ENCODE measurements around the gene ERMARD. TPM values are rescaled to one million over a fixed set of nuclear protein-coding genes. Genes with fewer than 3 reads are reported as not detected.

ERMARD gene
- total RNA-seq = 30.3 and 33.4 TPM in 2 replicates
- long read RNA-seq, transcript ERMARD-203 (18 exons, 2,141 nt) = major isoform, 18 of 47 reads
- long read RNA-seq, partial matches to known transcripts = 2 of 47 reads
- long read RNA-seq, other reads (novel, unspliced or antisense) = 26 of 47 reads

- H3K36me3 Mint-ChIP-seq (ENCODE audit: insufficient read depth) = peaks cover under 1% of the 10 kb centered on the region
- peaks cover 1% of the 10 kb centered on the region for H3K9me3 Mint-ChIP-seq (ENCODE audit: low read depth)
- peak; percentile 31 for TF ChIP-seq CTCF (IDR thresholded peaks at IDR 0.05; ENCODE audit: unreplicated experiment)
- DNase-seq (ENCODE audit: low spot score, unreplicated experiment) = peak; percentile 92
- peak within 1 kb of the TSS; percentile 100 for H3K27ac Mint-ChIP-seq
- H3K4me3 Mint-ChIP-seq (ENCODE audit: low read depth) = peak within 1 kb of the TSS; percentile 98
- H3K27me3 Mint-ChIP-seq = no peaks in the 10 kb centered on the region
- H3K4me1 Mint-ChIP-seq (ENCODE audit: low read depth) = peaks cover 32% of the 10 kb centered on the region
Measured at GRCh38 chr6:169751242-169752073, at the start of gene ERMARD, which contains the start of gene DYNLT2. TSS of gene ERMARD (plus strand) at chr6:169751622. CDS start at chr6:169751658, 36 bp downstream. TSS of gene DYNLT2 (minus strand) at chr6:169751572. CDS start at chr6:169751458, 114 bp downstream.

GRCh38 chr6:169701954-169702839 is 49.2 kb upstream of the ERMARD start, which contains the start of the genes C6orf120 and WDR27:
TSS of gene C6orf120 (plus strand) at chr6:169702126. CDS start at chr6:169702460, 334 bp downstream.
TSS of gene WDR27 (minus strand) at chr6:169702029. CDS start at chr6:169689005, 13,024 bp downstream.
- Mint-ChIP-seq H3K4me1 (ENCODE audit: low read depth) (peaks cover 14% of the 10 kb centered on the region), H3K27ac (peak within 1 kb of the TSS; percentile 94), H3K4me3 (ENCODE audit: low read depth) (peak within 1 kb of the TSS; percentile 91), H3K9me3 (ENCODE audit: low read depth) (peaks cover 3% of the 10 kb centered on the region), H3K36me3 (ENCODE audit: insufficient read depth) (peaks cover 5% of the 10 kb centered on the region), H3K27me3 (no peaks in the 10 kb centered on the region)
- peak; percentile 3 for TF ChIP-seq CTCF (IDR thresholded peaks at IDR 0.05; ENCODE audit: unreplicated experiment)
- DNase-seq (ENCODE audit: low spot score, unreplicated experiment) = peak; percentile 91

GRCh38 chr6:169702840-169703246 is 48.6 kb upstream of the ERMARD start:
- H3K36me3 Mint-ChIP-seq (ENCODE audit: insufficient read depth) = peaks cover under 1% of the 10 kb centered on the region
- peaks cover 14% of the 10 kb centered on the region for H3K4me1 Mint-ChIP-seq (ENCODE audit: low read depth)
- TF ChIP-seq CTCF (IDR thresholded peaks at IDR 0.05; ENCODE audit: unreplicated experiment) = no peak
- no peak for DNase-seq (ENCODE audit: low spot score, unreplicated experiment)
- no peaks in the 10 kb centered on the region for H3K9me3 Mint-ChIP-seq (ENCODE audit: low read depth)
- H3K27ac Mint-ChIP-seq = peak overlapping the region; percentile 94
- no peaks in the 10 kb centered on the region for H3K27me3 Mint-ChIP-seq
- H3K4me3 Mint-ChIP-seq (ENCODE audit: low read depth) = peak overlapping the region; percentile 91

GRCh38 chr6:169707772-169708171 is 43.6 kb upstream of the ERMARD start:
- no peak for TF ChIP-seq CTCF (IDR thresholded peaks at IDR 0.05; ENCODE audit: unreplicated experiment)
- H3K4me1 Mint-ChIP-seq (ENCODE audit: low read depth) = peaks cover 12% of the 10 kb centered on the region

More at GRCh38 chr6:169707772-169708171, 43.6 kb upstream of the ERMARD start:
- Mint-ChIP-seq H3K27ac (no peak overlapping the region), H3K4me3 (ENCODE audit: low read depth) (no peak overlapping the region), H3K36me3 (ENCODE audit: insufficient read depth) (peaks cover 8% of the 10 kb centered on the region), H3K27me3 (no peaks in the 10 kb centered on the region), H3K9me3 (ENCODE audit: low read depth) (no peaks in the 10 kb centered on the region)
- DNase-seq (ENCODE audit: low spot score, unreplicated experiment) = no peak
